Neural crest cell (in vitro differentiated cells): Measurements from ENCODE around the gene GAK. TPM values are rescaled to one million over a fixed set of nuclear protein-coding genes. Genes with fewer than 3 reads are reported as not detected.

Experiments used
- DNase-seq: peaks from one replicate; pipeline ENCODE4 v3.0.0; 2021; ENCODE audit warnings: low read depth, mixed read lengths, low spot score
- H3K27ac Mint-ChIP-seq: one replicate; pipeline ENCODE4 v1.8.0; 2021; ENCODE audit warnings: mild to moderate bottlenecking, mixed read lengths; ENCODE audit not compliant: unreplicated experiment
- H3K27me3 Mint-ChIP-seq: 2 replicates; pipeline ENCODE4 v1.8.0; 2021; ENCODE audit warnings: low read depth, mild to moderate bottlenecking, mixed read lengths
- H3K36me3 Mint-ChIP-seq: 2 replicates; pipeline ENCODE4 v1.8.0; 2021; ENCODE audit warnings: low read depth, mild to moderate bottlenecking, mixed read lengths
- H3K4me1 Mint-ChIP-seq: 2 replicates; pipeline ENCODE4 v1.8.0; 2021; ENCODE audit warnings: mixed read lengths
- H3K4me3 Mint-ChIP-seq: one replicate; pipeline ENCODE4 v1.8.0; 2021; ENCODE audit warnings: mild to moderate bottlenecking, mixed read lengths
- H3K9me3 Mint-ChIP-seq: 2 replicates; pipeline ENCODE4 v1.8.0; 2021; ENCODE audit warnings: mixed read lengths
- total RNA-seq: library from RNA; stranded (reverse); gene quantifications from 2 replicates; pipeline ENCODE4 v1.2.1, GENCODE V29; 2021
- TF ChIP-seq, protein P1 (sequence below): fragments of 200-600 bp; sonication (generic); conservative IDR thresholded peaks from 2 replicates; pipeline ENCODE4 v1.5.0; 2021; ENCODE audit warnings: antibody characterized with exemption, mild to moderate bottlenecking

Gene GAK
- total RNA-seq, 1 donor from 2014 or later: 87.7 TPM

- no peak for DNase-seq
- H3K4me3 Mint-ChIP-seq: no peak overlapping the region
- peaks cover 5% of the 10 kb centered on the region for H3K9me3 Mint-ChIP-seq
- H3K36me3 Mint-ChIP-seq: peaks cover 13% of the 10 kb centered on the region
- TF ChIP-seq, protein P1, sequence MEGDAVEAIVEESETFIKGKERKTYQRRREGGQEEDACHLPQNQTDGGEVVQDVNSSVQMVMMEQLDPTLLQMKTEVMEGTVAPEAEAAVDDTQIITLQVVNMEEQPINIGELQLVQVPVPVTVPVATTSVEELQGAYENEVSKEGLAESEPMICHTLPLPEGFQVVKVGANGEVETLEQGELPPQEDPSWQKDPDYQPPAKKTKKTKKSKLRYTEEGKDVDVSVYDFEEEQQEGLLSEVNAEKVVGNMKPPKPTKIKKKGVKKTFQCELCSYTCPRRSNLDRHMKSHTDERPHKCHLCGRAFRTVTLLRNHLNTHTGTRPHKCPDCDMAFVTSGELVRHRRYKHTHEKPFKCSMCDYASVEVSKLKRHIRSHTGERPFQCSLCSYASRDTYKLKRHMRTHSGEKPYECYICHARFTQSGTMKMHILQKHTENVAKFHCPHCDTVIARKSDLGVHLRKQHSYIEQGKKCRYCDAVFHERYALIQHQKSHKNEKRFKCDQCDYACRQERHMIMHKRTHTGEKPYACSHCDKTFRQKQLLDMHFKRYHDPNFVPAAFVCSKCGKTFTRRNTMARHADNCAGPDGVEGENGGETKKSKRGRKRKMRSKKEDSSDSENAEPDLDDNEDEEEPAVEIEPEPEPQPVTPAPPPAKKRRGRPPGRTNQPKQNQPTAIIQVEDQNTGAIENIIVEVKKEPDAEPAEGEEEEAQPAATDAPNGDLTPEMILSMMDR: no peak
- no peak overlapping the region for H3K27ac Mint-ChIP-seq
- no peaks in the 10 kb centered on the region for H3K4me1 Mint-ChIP-seq
- H3K27me3 Mint-ChIP-seq: no peaks in the 10 kb centered on the region
Measured at GRCh38 chr4:889516-889915, 42.6 kb downstream of the GAK start.

- no peak overlapping the region for H3K27ac Mint-ChIP-seq
Measured at GRCh38 chr4:888029-888428, 44.1 kb downstream of the GAK start.

GRCh38 chr4:887034-887763, 44.9 kb downstream of the GAK start:
- DNase-seq: no peak
- Mint-ChIP-seq H3K4me1 (no peaks in the 10 kb centered on the region), H3K27me3 (no peaks in the 10 kb centered on the region), H3K4me3 (no peak overlapping the region), H3K9me3 (peaks cover 5% of the 10 kb centered on the region), H3K27ac (no peak overlapping the region), H3K36me3 (peaks cover 13% of the 10 kb centered on the region)
- TF ChIP-seq, protein P1: no peak

More at GRCh38 chr4:888029-888428, 44.1 kb downstream of the GAK start:
- DNase-seq: no peak
- Mint-ChIP-seq H3K27me3 (no peaks in the 10 kb centered on the region), H3K4me1 (no peaks in the 10 kb centered on the region), H3K9me3 (peaks cover 5% of the 10 kb centered on the region), H3K36me3 (peaks cover 13% of the 10 kb centered on the region), H3K4me3 (no peak overlapping the region)
- TF ChIP-seq, protein P1: no peak

GRCh38 chr4:886244-886643, 45.9 kb downstream of the GAK start:
- Mint-ChIP-seq H3K9me3 (peaks cover 5% of the 10 kb centered on the region), H3K27me3 (no peaks in the 10 kb centered on the region), H3K4me1 (no peaks in the 10 kb centered on the region), H3K4me3 (no peak overlapping the region), H3K27ac (no peak overlapping the region), H3K36me3 (peaks cover 13% of the 10 kb centered on the region)
- TF ChIP-seq, protein P1: no peak
- DNase-seq: no peak

DNA sequence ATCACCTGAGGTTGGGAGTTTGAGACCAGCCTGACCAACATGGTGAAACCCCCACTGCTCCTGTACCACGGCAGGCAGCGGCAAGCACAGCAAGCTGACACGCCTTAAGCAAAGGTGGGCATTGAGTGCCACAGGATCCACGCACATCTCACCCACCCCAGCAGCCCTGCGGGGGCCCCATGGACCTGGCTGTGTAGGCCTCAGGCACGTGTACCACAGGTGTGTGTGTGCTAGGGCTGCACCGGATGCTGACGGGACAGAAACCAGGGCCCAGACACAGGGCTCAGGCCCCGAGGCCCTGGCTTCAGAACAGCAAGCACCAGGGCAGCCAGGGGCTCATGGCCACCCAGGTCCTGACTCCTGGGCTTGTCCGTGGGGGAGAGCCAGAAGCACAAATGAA, 46.8 kb downstream of the GAK start:
- no peak for DNase-seq
- no peak overlapping the region for H3K27ac Mint-ChIP-seq
- H3K27me3 Mint-ChIP-seq: no peaks in the 10 kb centered on the region
- peaks cover 13% of the 10 kb centered on the region for H3K36me3 Mint-ChIP-seq
- H3K9me3 Mint-ChIP-seq: peaks cover 5% of the 10 kb centered on the region
- no peak overlapping the region for H3K4me3 Mint-ChIP-seq
- no peaks in the 10 kb centered on the region for H3K4me1 Mint-ChIP-seq
- TF ChIP-seq, protein P1: no peak
